ENCODE data around the gene VANGL2.

VANGL2 gene

DNA sequence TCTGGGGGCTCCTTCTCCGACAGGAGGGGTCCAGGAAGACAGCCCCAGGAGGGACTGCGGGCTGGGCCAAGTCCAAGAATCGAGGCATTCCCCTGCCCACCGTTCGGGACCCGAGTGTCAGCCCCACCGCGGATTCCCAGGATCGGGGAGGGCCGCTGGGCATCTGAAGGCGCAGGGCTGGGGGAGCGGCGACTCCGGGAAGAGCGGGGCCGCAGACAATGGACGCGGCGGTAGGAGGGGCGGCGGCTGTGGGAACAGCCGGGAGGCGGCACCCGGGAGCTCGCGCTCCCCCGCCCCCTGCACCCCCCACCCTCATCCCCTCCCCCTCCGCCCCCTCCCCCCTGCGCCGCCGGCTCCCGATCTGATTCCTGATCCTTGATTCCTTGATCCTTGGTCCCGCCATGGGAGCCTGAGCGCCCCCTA, at the start of gene VANGL2:
TSS of gene VANGL2 (plus strand) at position 342 of the 423 bp plus-strand sequence. CDS start 15,274 bp downstream, outside the sequence.
- peak within 1 kb of the TSS; percentile 56 for H3K4me3 ChIP-seq (ENCODE audit: low read depth, low read length)
- TF ChIP-seq, protein P1, sequence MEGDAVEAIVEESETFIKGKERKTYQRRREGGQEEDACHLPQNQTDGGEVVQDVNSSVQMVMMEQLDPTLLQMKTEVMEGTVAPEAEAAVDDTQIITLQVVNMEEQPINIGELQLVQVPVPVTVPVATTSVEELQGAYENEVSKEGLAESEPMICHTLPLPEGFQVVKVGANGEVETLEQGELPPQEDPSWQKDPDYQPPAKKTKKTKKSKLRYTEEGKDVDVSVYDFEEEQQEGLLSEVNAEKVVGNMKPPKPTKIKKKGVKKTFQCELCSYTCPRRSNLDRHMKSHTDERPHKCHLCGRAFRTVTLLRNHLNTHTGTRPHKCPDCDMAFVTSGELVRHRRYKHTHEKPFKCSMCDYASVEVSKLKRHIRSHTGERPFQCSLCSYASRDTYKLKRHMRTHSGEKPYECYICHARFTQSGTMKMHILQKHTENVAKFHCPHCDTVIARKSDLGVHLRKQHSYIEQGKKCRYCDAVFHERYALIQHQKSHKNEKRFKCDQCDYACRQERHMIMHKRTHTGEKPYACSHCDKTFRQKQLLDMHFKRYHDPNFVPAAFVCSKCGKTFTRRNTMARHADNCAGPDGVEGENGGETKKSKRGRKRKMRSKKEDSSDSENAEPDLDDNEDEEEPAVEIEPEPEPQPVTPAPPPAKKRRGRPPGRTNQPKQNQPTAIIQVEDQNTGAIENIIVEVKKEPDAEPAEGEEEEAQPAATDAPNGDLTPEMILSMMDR (conservative IDR thresholded peaks at IDR 0.05; ENCODE audit: low read depth, low read length) = no peak
- peak; percentile 49 for DNase-seq (ENCODE audit: low read depth)

DNA sequence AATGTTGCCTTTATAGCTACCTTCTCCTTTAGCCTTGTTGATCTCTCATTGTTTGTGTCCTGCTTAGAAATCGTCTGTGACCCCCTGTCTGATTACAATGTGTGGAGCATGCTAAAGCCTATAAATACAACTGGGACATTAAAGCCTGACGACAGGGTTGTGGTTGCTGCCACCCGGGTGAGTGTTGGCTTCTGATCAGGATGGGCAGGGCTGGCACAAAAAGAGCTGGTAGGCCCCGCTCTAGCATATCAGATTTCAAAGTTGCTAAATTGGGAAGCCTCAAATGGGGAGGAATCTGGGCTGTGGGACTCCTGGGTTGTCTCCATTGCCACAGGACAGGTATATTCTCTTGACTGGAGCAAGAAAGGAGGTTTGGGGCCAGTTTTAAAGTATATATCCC, 48.7 kb upstream of the VANGL2 start:
- TF ChIP-seq, protein P1 (conservative IDR thresholded peaks at IDR 0.05; ENCODE audit: low read depth, low read length) = no peak

DNA sequence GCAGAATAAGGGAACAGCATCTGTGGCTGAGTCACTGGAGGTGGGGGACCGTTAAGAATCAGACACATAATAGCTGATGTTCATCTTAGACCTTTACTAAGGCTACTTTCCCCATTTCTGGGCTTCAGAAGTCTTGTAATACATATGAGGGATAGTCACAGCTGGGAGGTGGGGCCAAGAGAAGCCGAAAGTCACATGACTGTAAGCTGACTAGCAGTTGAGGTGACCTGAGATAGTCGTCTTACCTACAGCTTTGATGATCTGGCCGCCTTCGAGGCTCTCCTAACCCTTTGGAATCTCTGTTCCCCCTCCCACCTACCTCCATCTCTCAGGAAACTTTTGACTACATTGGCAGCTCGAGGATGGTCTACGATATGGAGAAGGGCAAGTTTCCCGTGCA, 47.8 kb upstream of the VANGL2 start:
- no peak overlapping the region for H3K4me3 ChIP-seq (ENCODE audit: low read depth, low read length)
- no peak for DNase-seq (ENCODE audit: low read depth)
- TF ChIP-seq, protein P1 (conservative IDR thresholded peaks at IDR 0.05; ENCODE audit: low read depth, low read length) = no peak

More for the DNA sequence above, 48.7 kb upstream of the VANGL2 start:
- no peak overlapping the region for H3K4me3 ChIP-seq (ENCODE audit: low read depth, low read length)
- DNase-seq (ENCODE audit: low read depth) = no peak

DNA sequence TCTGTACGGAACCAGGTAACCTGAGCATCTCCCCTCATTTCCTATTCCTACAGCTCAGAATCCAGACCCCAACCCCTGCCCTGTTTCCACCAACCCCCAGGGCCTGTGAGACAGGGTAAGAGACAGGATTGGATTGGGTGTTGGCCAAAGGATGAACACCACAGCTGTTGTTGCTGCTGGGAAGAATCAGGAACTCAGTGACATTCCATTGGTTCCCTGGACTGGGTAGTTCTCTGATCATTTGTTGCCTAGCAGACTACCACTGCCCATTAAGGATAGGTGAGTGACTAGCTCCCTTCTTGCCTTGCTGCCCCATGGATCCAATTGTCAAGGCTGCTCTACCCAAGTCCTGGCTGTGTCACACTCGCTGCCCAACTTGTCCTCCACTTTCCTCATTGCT, 47.1 kb upstream of the VANGL2 start:
- peak; percentile 70 for DNase-seq (ENCODE audit: low read depth)
- H3K4me3 ChIP-seq (ENCODE audit: low read depth, low read length) = no peak overlapping the region
- TF ChIP-seq, protein P1 (conservative IDR thresholded peaks at IDR 0.05; ENCODE audit: low read depth, low read length) = no peak

DNA sequence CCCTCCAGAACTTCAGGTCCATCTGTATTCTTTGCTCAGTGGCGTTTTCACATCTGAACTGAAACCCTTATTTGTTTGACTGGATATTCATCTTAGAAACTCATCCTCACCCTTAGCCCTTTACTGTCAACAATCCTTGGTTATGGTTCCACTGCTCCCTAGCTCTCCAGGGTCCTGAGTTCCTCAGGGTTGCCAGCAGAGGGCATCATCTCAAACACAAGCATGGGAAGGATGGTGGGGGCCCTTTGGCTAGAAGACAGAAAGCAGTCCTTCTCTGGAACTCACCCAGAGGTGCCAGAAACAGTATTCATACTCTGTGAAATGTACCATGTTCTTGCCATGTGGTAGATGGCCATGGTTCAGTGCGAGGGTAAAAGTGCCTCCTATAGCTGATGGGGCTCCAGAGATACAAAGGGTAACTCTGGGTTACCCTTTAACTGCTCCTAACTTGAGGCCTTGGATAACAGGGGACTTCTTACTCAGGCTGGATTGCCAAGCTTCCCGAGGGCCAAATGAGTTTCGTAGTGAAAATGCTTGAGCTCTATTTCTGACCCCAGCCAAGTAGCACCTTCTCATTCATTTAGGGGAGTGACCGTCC, 45.9 kb upstream of the VANGL2 start:
- no peak overlapping the region for H3K4me3 ChIP-seq (ENCODE audit: low read depth, low read length)
- DNase-seq (ENCODE audit: low read depth) = peak; percentile 53

DNA sequence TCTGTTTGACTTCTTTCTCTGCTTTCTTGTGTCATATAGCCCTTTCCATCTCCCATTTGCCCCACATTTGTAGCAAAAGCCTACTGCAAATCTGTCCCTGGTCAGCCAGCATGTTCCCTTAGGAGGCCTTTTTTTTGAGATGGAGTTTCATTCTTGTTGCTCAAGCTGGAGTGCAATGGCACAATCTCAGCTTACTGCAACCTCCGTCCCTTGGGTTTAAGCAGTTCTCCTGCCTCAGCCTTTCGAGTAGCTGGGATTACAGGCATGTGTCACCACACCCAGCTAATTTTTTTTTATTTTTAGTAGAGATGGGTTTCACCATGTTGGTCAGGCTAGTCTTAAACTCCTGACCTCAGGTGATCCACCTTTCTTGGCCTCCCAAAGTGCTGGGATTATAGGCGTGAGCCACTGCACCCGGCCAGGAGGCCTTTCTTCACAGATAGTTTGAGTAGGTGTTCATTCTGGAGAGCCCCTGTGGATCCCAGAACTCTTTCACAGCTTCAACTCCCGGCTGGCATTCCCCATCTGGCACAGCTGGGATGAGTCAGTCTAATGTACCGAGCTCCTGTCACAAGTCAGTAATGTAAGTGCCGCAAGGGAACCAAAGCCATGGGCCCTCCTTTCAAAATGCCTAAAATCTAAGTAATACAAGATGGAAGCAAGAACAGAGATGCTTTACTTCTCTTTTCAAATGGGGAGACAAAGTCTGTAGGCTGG, 42.9 kb upstream of the VANGL2 start:
- DNase-seq (ENCODE audit: low read depth) = no peak
- TF ChIP-seq, protein P1 (conservative IDR thresholded peaks at IDR 0.05; ENCODE audit: low read depth, low read length) = no peak
- no peak overlapping the region for H3K4me3 ChIP-seq (ENCODE audit: low read depth, low read length)

More for the DNA sequence above, 45.9 kb upstream of the VANGL2 start:
- TF ChIP-seq, protein P1 (conservative IDR thresholded peaks at IDR 0.05; ENCODE audit: low read depth, low read length) = peak; percentile 73
